SKM-1 (cell line): Measurements from ENCODE around the gene THRAP3.
"Not testable (repeated sequence)": the region's sequence is repeated elsewhere in the genome, so short reads cannot be mapped to it uniquely, and the experiment has no call there.

Experiments
- DNase-seq: peaks from one replicate; lab custom pipeline; 2025; ENCODE audit not compliant: unreplicated experiment; lab: John Stamatoyannopoulos, UW

Gene THRAP3

DNA sequence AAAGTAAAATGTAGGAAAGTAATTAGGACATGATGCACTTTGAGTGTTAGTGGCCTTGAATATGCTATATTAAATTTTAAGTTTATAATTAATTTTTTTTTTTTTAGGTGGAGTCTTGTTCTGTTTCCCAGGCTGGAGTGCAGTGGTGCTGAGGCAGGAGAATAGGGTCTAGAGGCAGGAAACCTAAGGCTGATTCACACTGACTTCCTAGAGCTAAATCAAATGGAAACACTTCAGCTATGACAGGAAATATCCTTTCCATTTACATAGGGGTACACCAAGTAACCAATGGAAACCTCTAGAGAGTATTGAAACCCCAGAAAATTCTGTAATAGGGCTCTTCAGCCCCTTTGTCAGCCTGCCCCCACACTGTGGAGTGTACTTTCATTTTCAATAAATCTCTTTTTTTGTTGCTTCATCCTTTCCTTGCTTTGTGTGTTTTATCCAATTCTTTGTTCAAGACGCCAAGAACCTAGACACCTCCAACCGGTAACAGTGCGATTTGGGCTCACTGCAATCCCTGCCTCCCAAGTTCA, 17.9 kb upstream of the THRAP3 start:
- no peak for DNase-seq

DNA sequence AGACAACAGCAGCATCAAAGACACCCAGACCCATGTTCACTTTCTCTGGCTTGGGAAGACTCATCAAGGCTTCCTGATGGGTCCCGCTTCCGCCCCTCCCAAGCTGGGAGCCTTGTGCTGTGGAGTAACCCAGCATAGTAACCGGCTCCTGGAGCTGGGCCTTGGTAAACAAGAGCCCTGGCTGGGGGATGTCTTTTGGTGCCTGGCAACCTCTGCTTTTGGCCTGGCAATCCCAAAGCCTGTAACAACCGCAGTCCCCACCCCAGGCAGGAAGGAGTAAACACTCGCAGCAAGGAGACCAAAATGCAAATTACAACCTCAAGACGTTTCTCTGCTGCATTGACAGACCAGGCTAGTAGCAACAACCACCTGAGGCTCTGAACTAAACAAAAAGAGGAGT, 16.9 kb upstream of the THRAP3 start:
- DNase-seq, result no peak

- DNase-seq, result peak; percentile 78
These were observed 15.1 kb upstream of the THRAP3 start for GRCh38 chr1:36208978-36209703.

DNA sequence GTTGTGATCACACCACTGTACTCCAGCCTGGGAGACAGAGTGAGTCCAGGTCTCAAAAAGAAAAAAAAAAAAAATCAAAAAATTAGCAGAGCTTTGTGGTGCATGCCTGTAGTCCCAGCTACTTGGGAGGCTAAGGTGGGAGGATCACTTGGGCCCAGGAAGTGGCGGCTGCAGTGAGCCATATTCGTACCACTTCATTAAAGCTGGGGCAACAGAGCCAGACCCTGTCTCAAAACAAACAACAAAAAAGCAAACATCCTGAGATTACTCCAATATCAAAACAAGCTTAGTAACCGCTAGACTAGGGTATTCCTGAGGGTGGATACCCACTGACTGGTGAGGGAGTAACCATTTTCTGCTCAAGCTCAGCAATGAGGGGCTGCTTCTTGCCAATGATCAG, 12.9 kb upstream of the THRAP3 start:
- no peak for DNase-seq

DNA sequence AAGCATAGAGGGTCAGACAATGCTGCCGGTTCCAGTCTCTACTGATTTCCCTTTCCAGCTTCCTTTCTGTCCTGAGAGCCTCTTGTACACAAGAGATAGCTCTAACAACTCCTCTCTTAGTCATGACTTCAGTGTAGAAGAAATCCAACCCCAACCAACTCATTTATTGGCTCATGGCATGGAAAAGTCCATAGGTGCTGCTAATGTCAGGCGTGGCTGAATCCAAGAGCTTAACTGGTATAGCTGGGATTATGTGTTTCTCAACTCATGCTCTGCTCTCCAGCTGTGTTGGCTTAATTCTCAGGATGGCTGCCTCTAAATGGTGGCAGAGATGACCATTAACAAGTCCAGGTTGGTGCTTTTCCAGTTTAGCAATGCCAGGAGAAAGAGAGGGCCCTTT, 12.4 kb upstream of the THRAP3 start:
- no peak for DNase-seq

- DNase-seq, result peak; percentile 41
These were observed 11.5 kb upstream of the THRAP3 start for GRCh38 chr1:36212782-36213181.

DNA sequence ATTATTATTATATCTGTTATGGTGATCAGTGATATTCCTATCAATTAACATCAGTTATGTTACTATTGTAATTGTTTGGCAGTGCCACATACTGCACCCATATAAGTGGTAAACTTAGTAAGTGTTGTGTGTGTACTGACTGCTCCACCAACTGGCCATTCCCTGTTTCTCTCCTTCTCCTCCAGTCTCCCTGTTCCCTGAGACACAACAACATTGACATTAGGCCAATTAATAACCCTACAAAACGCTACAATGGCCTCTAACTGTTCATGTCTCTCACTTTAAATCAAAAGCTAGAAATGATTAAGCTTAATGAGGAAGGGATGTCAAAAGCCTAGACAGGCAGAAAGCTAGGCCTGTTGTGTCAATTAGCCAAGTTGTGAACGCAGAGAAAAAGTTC, 6.6 kb upstream of the THRAP3 start:
- no peak for DNase-seq

- not testable (repeated sequence) for DNase-seq
These were observed 2.3 kb upstream of the THRAP3 start for GRCh38 chr1:36221901-36222300.

- DNase-seq, result no peak
These were observed 1.5 kb upstream of the THRAP3 start for GRCh38 chr1:36222481-36223380.

GRCh38 chr1:36223381-36223995, 755 bp upstream of the THRAP3 start:
- no peak for DNase-seq

DNA sequence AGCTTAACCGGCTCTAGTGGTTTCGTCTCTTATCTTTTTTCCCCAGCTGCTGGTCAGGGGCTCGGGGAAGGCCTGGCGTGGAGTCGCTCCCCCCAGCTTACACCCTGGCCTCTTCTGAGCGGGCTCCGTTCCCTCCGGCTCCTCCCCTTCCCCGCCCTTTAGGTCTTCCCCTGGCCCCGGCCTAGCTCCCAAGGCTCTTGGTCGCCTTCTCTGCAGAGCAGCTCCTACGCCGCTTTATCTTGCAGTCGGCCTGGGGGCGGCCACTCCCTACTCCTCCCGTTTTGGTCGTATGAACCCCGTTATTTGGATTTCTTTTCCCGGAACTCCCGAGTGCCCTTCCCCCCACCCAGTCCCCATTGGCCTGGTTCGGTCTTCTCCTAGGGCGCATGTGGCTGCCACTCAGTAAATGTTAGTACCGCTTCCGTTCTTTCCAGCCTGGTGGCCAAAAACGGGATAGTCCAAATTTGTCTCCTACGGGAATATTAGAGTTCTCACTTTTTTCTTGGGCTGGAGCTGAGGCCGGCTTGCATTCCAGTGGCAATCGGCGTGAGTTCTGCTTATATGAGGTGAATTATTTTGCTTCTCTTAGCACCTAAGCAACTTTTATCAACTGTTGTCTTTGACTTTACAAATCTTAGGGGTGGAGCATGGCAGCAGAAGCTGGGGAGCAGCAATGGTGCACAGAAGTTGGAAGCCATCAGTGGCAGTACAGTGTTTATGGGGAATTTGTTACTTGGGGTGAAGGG, 467 bp downstream of the THRAP3 start:
- DNase-seq, result peak; percentile 72

- no peak for DNase-seq
These were observed 1.1 kb downstream of the THRAP3 start for GRCh38 chr1:36225283-36225899.

DNA sequence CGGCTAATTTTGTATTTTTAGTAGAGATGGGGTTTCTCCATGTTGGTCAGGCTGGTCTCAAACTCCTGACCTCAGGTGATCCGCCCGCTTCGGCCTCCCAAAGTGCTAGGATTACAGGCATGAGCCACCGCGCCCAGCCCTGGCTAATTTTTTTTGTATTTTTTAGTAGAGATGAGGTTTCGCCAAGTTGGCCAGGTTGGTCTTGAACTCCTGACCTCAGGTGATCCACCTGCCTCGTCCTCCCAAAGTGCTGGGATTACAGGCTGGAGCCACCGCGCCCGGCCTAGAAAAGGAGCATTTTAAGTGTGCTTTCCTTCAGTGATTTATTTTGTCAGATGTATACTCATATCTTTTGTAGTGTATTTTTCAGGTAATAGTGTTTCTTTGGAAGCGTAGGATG, 6.0 kb downstream of the THRAP3 start:
- not testable (repeated sequence) for DNase-seq

- DNase-seq, result no peak
These were observed 6.9 kb downstream of the THRAP3 start for GRCh38 chr1:36231191-36231590.

GRCh38 chr1:36232212-36233095, 8.2 kb downstream of the THRAP3 start:
- no peak for DNase-seq

- no peak for DNase-seq
These were observed 12.1 kb downstream of the THRAP3 start for GRCh38 chr1:36236302-36236701.

DNA sequence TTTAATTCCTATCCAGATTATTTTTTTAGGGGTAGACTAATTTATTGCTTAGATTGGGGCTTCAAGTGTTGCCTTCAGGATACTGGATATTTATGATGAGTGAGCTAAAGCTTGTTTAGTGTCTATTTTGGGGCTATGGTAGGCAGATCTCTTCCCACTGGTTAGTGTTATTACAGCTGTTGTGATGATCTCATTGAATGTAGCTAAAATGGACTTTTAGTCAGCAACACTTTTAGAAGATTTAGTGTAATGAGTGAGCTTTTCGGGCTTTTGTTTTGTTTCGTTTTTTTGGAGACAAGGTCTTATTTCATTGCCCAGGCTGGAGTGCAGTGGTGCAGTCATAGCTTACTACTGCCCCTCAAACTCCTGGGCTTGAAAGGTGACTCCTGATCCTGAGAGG, 14.2 kb downstream of the THRAP3 start:
- DNase-seq, result no peak

- DNase-seq, result no peak
These were observed 15.8 kb downstream of the THRAP3 start for GRCh38 chr1:36239941-36240637.

- no peak for DNase-seq
These were observed 23.3 kb downstream of the THRAP3 start for GRCh38 chr1:36247538-36247937.
